Natural killer cell (primary cell): ENCODE results near the gene MAN1A2. TPM values are rescaled to one million over a fixed set of nuclear protein-coding genes. Genes with fewer than 3 reads are reported as not detected.
A peak's percentile ranks its signal among the peaks of the same experiment; 100 is the strongest.

Experiments
- ATAC-seq, 3 donors: fragments of 150-1000 bp in 2 of 3; fragments of 200-7000 bp in 1 of 3; cut with Tn5 transposase; 1 replicate in 1 of 3; 2 replicates in 2 of 3; pipeline ENCODE4 v1.10.0; 2021; ENCODE audit warnings: mild to moderate bottlenecking in 2 of 3, moderate library complexity in 2 of 3
- DNase-seq, 2 donors: peaks; one replicate each; pipeline versions ENCODE4 v3.0.0 to v3.0.0-alpha.2; 2013 to 2021; ENCODE audit warnings: mixed read lengths in 1 of 2
- H3K27ac ChIP-seq: one replicate; pipeline ENCODE4 v1.5.1; 2013; ENCODE audit warnings: mild to moderate bottlenecking, low read length
- H3K27me3 ChIP-seq: one replicate; pipeline ENCODE4 v1.6.1; 2013; ENCODE audit warnings: low read length; ENCODE audit not compliant: control insufficient read depth, insufficient read depth
- H3K36me3 ChIP-seq: one replicate; pipeline ENCODE4 v1.6.1; 2013; ENCODE audit warnings: low read length; ENCODE audit not compliant: control insufficient read depth, insufficient read depth
- H3K4me1 ChIP-seq: one replicate; pipeline ENCODE4 v1.6.1; 2013; ENCODE audit warnings: low read length; ENCODE audit not compliant: control insufficient read depth, insufficient read depth
- H3K4me3 ChIP-seq: one replicate; pipeline ENCODE4 v1.5.1; 2013; ENCODE audit warnings: low read length
- H3K9me3 ChIP-seq: one replicate; pipeline ENCODE4 v1.6.1; 2013; ENCODE audit warnings: low read length; ENCODE audit not compliant: control insufficient read depth, insufficient read depth
- H3K27ac Mint-ChIP-seq, 2 donors: one replicate each; pipeline ENCODE4 v1.8.0; 2022; ENCODE audit warnings: mild to moderate bottlenecking in 2 of 2, mixed read lengths in 2 of 2, moderate library complexity in 1 of 2
- H3K27me3 Mint-ChIP-seq, 2 donors: one replicate each; pipeline ENCODE4 v1.8.0; 2022; ENCODE audit warnings: low read depth in 2 of 2, mixed read lengths in 2 of 2
- H3K36me3 Mint-ChIP-seq: one replicate; pipeline ENCODE4 v1.8.0; 2022; ENCODE audit warnings: mixed read lengths
- H3K4me1 Mint-ChIP-seq, 2 donors: one replicate each; pipeline ENCODE4 v1.8.0; 2022; ENCODE audit warnings: mixed read lengths in 2 of 2
- H3K4me3 Mint-ChIP-seq: one replicate; pipeline ENCODE4 v1.8.0; 2022; ENCODE audit warnings: mild to moderate bottlenecking, moderate library complexity, mixed read lengths
- H3K9me3 Mint-ChIP-seq, 2 donors: one replicate each; pipeline ENCODE4 v1.8.0; 2022; ENCODE audit warnings: mixed read lengths in 2 of 2
- WGBS: methylation state at CpG from one replicate; pipeline ENCODE4 v1.1.7; 2013; ENCODE audit warnings: missing lambda C conversion rate; ENCODE audit not compliant: insufficient coverage; 5-methylcytosine and 5-hydroxymethylcytosine counted together
- intact Hi-C: fragments of 100-400 bp; cut with micrococcal nuclease; formaldehyde crosslinking; loops from one replicate; pipeline ENCODE4 v1.14.2; 2022
- total RNA-seq, 4 donors: library from RNA; stranded (reverse); fragments of 120-200 nt in 1 of 4; gene quantifications; one replicate each; pipeline versions ENCODE4 v1.2.3 to v1.2.4, GENCODE V29; 2013 to 2022
- TF ChIP-seq, protein P1 (sequence below): fragments of 200-600 bp; IDR thresholded peaks from one replicate; pipeline ENCODE4 v1.8.0; 2022; ENCODE audit warnings: antibody characterized with exemption

Gene MAN1A2
- total RNA-seq, 3 donors from 2014 or later (not counting 1 experiment from before 2014, with no cell fraction given): 75.5 to 90.0 (median 87.1) TPM

DNA sequence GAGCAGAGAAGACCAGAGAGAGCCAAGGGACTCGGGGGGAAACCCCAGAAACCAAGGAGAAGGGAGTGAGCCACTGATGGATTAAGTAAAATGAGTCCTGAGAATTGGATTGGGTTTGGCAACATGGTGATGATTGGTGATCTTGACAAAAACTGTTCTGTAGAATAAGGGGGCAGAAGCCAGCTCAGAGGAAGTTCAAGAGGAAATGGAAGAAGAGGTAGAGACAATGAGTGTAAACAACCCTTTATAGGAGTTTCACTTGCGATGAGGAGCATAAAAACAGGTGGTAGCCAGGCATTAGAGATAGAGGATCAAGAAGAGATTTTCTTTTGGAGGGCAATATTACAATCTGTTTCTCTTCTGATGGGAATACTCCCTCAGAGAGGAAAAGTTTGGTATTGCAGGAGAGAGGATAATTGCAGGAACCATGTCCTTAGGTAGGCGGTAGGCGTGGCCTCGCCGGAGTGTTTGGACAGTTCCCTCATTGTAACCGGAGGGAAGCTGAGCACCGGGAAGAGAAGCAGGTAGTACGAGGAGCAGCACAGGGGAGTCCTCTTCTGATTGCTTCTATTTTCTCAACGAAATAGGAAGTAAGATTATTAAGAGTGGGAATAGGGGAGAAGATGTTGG is 170.2 kb downstream of the MAN1A2 start:
- no peak overlapping the region for H3K4me3 Mint-ChIP-seq

DNA sequence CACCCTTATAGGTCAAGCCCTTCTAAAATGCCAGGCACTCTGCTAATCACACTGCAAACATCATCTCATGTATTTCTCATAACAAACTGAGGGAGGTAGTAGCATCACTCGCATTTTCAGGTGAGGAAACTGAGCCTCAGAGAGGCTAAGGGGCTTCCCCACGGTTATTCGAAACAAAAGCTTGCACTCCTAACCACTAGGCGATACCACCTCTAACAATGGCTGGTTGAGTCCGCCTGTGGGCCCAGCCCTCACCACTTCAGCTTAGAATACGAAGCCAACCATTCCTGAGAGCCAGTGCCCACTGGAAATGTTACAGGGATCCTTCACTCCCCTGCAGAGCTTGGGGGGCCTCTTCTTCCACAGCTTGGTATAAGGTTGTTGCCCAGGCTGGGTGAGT is 173.3 kb downstream of the MAN1A2 start:
- no peaks in the 10 kb centered on the region for H3K9me3 ChIP-seq
- H3K4me1 ChIP-seq: no peaks in the 10 kb centered on the region
- H3K4me3 ChIP-seq: no peak overlapping the region
- H3K4me1 Mint-ChIP-seq: no peaks in the 10 kb centered on the region
- H3K27ac ChIP-seq: no peak overlapping the region
- TF ChIP-seq, protein P1, sequence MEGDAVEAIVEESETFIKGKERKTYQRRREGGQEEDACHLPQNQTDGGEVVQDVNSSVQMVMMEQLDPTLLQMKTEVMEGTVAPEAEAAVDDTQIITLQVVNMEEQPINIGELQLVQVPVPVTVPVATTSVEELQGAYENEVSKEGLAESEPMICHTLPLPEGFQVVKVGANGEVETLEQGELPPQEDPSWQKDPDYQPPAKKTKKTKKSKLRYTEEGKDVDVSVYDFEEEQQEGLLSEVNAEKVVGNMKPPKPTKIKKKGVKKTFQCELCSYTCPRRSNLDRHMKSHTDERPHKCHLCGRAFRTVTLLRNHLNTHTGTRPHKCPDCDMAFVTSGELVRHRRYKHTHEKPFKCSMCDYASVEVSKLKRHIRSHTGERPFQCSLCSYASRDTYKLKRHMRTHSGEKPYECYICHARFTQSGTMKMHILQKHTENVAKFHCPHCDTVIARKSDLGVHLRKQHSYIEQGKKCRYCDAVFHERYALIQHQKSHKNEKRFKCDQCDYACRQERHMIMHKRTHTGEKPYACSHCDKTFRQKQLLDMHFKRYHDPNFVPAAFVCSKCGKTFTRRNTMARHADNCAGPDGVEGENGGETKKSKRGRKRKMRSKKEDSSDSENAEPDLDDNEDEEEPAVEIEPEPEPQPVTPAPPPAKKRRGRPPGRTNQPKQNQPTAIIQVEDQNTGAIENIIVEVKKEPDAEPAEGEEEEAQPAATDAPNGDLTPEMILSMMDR: no peak
- H3K4me3 Mint-ChIP-seq: no peak overlapping the region
- H3K36me3 Mint-ChIP-seq: no peaks in the 10 kb centered on the region
- no peak overlapping the region for H3K27ac Mint-ChIP-seq
- no peaks in the 10 kb centered on the region for H3K9me3 Mint-ChIP-seq
- ATAC-seq (no peak), DNase-seq (no peak)
- WGBS: 84% methylated on average over 6 of the region's 6 CpGs
- H3K27me3 Mint-ChIP-seq: peaks cover 7 to 8% of the 10 kb centered on the region in 2 donors
- no peaks in the 10 kb centered on the region for H3K27me3 ChIP-seq
- intact Hi-C loops: no loop called here
- no peaks in the 10 kb centered on the region for H3K36me3 ChIP-seq

More for the DNA sequence above, 170.2 kb downstream of the MAN1A2 start:
- Mint-ChIP-seq H3K27ac (no peak overlapping the region), H3K27me3 (peaks cover 0 to 4% of the 10 kb centered on the region in 2 donors), H3K4me1 (peaks cover 0 to 6% of the 10 kb centered on the region in 2 donors), H3K9me3 (no peaks in the 10 kb centered on the region), H3K36me3 (no peaks in the 10 kb centered on the region)
- WGBS: 60% methylated on average over 10 of the region's 10 CpGs
- TF ChIP-seq, protein P1: no peak
- Histone ChIP-seq H3K4me1 (peaks cover 4% of the 10 kb centered on the region), H3K27me3 (no peaks in the 10 kb centered on the region), H3K9me3 (no peaks in the 10 kb centered on the region), H3K27ac (no peak overlapping the region), H3K4me3 (no peak overlapping the region), H3K36me3 (no peaks in the 10 kb centered on the region)
- intact Hi-C loops: no loop called here
- DNase-seq: peak in 1 of 2 donors; percentile 10
- ATAC-seq: no peak

DNA sequence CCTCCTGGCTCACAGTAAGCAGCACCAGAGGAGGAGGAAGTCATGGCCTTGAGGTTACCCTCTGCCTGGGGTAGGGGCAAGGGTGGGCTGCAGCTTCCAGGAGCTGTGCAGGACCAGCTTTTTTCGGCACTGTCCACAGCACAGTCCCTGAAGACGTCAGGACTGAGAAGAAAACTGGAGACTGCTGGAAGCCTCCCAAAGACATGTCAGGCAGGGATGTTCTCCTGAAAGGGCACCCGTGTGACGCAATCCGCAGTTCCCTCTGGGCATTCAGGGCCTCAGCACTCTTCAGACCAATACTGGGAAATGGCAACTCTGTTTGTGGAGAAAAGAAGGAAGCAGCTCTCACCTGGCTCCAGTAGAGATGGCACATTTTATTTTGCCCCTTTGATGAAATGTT is 173.8 kb downstream of the MAN1A2 start:
- no peak overlapping the region for H3K4me3 Mint-ChIP-seq
- Histone ChIP-seq H3K4me3 (no peak overlapping the region), H3K27me3 (no peaks in the 10 kb centered on the region), H3K27ac (no peak overlapping the region), H3K36me3 (no peaks in the 10 kb centered on the region), H3K4me1 (no peaks in the 10 kb centered on the region), H3K9me3 (no peaks in the 10 kb centered on the region)
- H3K27me3 Mint-ChIP-seq: peaks cover 7 to 8% of the 10 kb centered on the region in 2 donors
- H3K4me1 Mint-ChIP-seq: no peaks in the 10 kb centered on the region
- H3K9me3 Mint-ChIP-seq: no peaks in the 10 kb centered on the region
- intact Hi-C loops: no loop called here
- ATAC-seq (no peak), DNase-seq (no peak)
- WGBS: 84% methylated on average over 5 of the region's 5 CpGs
- H3K27ac Mint-ChIP-seq: no peak overlapping the region
- H3K36me3 Mint-ChIP-seq: no peaks in the 10 kb centered on the region
- TF ChIP-seq, protein P1: no peak

DNA sequence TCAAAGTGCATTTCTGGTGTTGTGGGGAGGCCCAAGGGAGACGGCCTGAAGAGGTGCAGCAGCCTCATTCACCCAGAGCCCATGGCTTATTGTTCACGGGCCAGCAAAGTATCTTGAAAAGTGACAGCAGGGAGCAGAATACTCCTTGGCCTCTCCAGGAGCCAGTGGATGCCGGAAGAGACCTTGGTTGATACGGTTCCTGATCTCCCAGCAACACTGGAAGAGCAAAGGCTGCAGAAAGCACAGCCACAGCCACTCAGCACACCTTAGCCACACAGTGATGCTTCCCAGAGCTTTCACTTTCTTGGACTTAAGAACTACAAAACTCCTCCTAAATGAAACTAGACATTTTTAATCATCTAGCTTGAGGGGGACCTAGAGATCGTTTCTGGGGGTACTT is 174.3 kb downstream of the MAN1A2 start:
- Mint-ChIP-seq H3K4me1 (no peaks in the 10 kb centered on the region), H3K9me3 (no peaks in the 10 kb centered on the region), H3K4me3 (no peak overlapping the region), H3K27ac (no peak overlapping the region), H3K36me3 (no peaks in the 10 kb centered on the region), H3K27me3 (peaks cover 7 to 8% of the 10 kb centered on the region in 2 donors)
- intact Hi-C loops: no loop called here
- Histone ChIP-seq H3K27ac (no peak overlapping the region), H3K36me3 (no peaks in the 10 kb centered on the region), H3K9me3 (no peaks in the 10 kb centered on the region), H3K27me3 (no peaks in the 10 kb centered on the region), H3K4me3 (no peak overlapping the region), H3K4me1 (no peaks in the 10 kb centered on the region)
- ATAC-seq: no peak
- WGBS: 81% methylated on average over 5 of the region's 5 CpGs
- DNase-seq: no peak
- TF ChIP-seq, protein P1: no peak
